SJSA1 (cell line): ENCODE measurements around the gene GDPD2. TPM values are rescaled to one million over a fixed set of nuclear protein-coding genes. Genes with fewer than 3 reads are reported as not detected.
"Not testable (repeated sequence)": the region's sequence is repeated elsewhere in the genome, so short reads cannot be mapped to it uniquely, and the experiment has no call there.

ENCODE experiments used
- DNase-seq, 2 experiments: peaks; one replicate each; pipeline ENCODE4 v3.0.0-alpha.2; 2015 to 2020; ENCODE audit warnings: low spot score in 2 of 2, low read depth in 1 of 2
- H3K27ac ChIP-seq: fragments of 250-450 bp; sonication (Bioruptor Pico); 2 replicates; pipeline ENCODE4 v1.5.1; 2020; ENCODE audit warnings: mild to moderate bottlenecking, moderate library complexity
- H3K27me3 ChIP-seq: fragments of 250-450 bp; sonication (Bioruptor Pico); replicated peaks from 2 replicates; pipeline ENCODE4 v1.5.1; 2020; ENCODE audit warnings: mild to moderate bottlenecking, moderate library complexity
- H3K36me3 ChIP-seq: fragments of 250-450 bp; sonication (Bioruptor Pico); 2 replicates; pipeline ENCODE4 v1.5.1; 2020; ENCODE audit warnings: mild to moderate bottlenecking
- H3K4me1 ChIP-seq: fragments of 250-450 bp; sonication (Bioruptor Pico); replicated peaks from 2 replicates; pipeline ENCODE4 v1.6.1; 2021; ENCODE audit warnings: mild to moderate bottlenecking
- H3K4me3 ChIP-seq: fragments of 250-450 bp; sonication (Bioruptor Pico); 2 replicates; pipeline ENCODE4 v1.5.1; 2020; ENCODE audit warnings: mild to moderate bottlenecking
- H3K9me3 ChIP-seq: fragments of 250-450 bp; sonication (Bioruptor Pico); replicated peaks from 2 replicates; pipeline ENCODE4 v1.5.1; 2020; ENCODE audit warnings: mild to moderate bottlenecking
- total RNA-seq: library from RNA; depleted of rRNA; stranded (reverse); fragments of >200 nt; shearing (Covaris generic); gene quantifications from 2 replicates; pipeline ENCODE4 v1.2.3, GENCODE V29; 2014; rRNA removed

Gene GDPD2, protein sequence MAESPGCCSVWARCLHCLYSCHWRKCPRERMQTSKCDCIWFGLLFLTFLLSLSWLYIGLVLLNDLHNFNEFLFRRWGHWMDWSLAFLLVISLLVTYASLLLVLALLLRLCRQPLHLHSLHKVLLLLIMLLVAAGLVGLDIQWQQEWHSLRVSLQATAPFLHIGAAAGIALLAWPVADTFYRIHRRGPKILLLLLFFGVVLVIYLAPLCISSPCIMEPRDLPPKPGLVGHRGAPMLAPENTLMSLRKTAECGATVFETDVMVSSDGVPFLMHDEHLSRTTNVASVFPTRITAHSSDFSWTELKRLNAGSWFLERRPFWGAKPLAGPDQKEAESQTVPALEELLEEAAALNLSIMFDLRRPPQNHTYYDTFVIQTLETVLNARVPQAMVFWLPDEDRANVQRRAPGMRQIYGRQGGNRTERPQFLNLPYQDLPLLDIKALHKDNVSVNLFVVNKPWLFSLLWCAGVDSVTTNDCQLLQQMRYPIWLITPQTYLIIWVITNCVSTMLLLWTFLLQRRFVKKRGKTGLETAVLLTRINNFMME
- total RNA-seq, result 0.05 TPM in 1 of 2 replicates, not detected in the other

GRCh38 chrX:70422851-70423341, at the start of gene GDPD2:
Gene GDPD2 (plus strand): TSS chrX:70423314. CDS start chrX:70424985, 1,671 bp downstream.
- Histone ChIP-seq H3K27ac (no peak within 1 kb of the TSS), H3K27me3 (no peaks in the 10 kb centered on the region), H3K36me3 (peaks cover 15% of the 10 kb centered on the region), H3K9me3 (no peaks in the 10 kb centered on the region), H3K4me1 (no peaks in the 10 kb centered on the region), H3K4me3 (no peak within 1 kb of the TSS)
- DNase-seq, result peak in 1 of 2 experiments; percentile 2

DNA sequence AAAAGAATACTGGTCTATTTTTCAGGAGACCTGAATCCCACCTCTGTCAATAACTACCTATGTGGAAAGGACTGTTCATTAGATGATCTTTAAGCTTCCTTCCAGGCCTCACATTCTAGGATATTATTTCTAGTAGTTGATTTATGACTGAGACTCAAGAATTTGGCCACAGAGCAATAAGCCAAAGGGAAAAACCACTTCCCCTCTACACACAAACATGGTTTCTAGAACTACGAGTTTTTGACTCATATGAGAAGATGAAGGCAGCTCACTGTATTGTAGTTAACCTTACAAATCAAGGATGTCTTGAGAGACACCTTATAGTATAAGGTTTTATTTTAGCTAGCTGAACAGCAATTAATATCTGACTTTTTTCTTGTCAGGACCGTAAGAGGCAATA, 36.9 kb upstream of the GDPD2 start:
- DNase-seq, result no peak
- peaks cover 31% of the 10 kb centered on the region for H3K36me3 ChIP-seq

GRCh38 chrX:70398899-70399298, 24.2 kb upstream of the GDPD2 start:
- Histone ChIP-seq H3K4me1 (no peaks in the 10 kb centered on the region), H3K36me3 (peaks cover 37% of the 10 kb centered on the region), H3K9me3 (no peaks in the 10 kb centered on the region), H3K27ac (no peak overlapping the region), H3K27me3 (no peaks in the 10 kb centered on the region), H3K4me3 (no peak overlapping the region)
- DNase-seq, result no peak

More for the DNA sequence above, 36.9 kb upstream of the GDPD2 start:
- Histone ChIP-seq H3K9me3 (no peaks in the 10 kb centered on the region), H3K27me3 (no peaks in the 10 kb centered on the region), H3K4me3 (no peak overlapping the region), H3K27ac (no peak overlapping the region), H3K4me1 (no peaks in the 10 kb centered on the region)

DNA sequence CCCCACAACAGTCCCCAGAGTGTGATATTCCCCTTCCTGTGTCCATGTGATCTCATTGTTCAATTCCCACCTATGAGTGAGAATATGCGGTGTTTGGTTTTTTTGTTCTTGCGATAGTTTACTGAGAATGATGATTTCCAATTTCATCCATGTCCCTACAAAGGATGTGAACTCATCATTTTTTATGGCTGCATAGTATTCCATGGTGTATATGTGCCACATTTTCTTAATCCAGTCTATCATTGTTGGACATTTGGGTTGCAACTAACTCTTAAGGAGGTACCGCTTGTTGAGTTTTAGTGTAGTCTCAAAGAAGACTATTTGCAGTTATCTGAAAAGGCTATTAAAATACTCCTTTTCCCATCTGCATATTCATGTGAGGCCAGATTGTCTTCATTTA, 22.9 kb upstream of the GDPD2 start:
- peaks cover 50% of the 10 kb centered on the region for H3K36me3 ChIP-seq
- not testable (repeated sequence) for H3K4me1 ChIP-seq, H3K9me3 ChIP-seq, DNase-seq, H3K27me3 ChIP-seq, H3K27ac ChIP-seq, H3K4me3 ChIP-seq

DNA sequence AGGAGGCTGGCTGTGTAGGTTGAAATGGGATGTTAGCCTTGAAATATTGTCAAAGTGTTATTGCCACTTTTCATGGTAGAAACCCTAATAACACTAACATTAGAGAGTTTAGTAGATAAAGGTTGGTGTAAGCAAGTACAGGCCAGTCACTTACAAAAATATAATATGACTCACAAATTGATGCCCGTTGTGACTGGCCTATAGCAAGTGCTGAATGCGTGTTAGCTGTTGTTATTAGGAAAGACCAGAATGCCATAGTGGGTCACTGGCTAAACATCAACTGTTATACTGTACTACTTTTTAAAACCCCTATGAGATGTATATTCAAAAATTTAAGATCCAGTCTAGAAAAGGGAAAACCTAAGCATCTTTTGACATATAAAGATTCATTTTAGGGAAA, 20.4 kb upstream of the GDPD2 start:
- H3K27ac ChIP-seq, result no peak overlapping the region

DNA sequence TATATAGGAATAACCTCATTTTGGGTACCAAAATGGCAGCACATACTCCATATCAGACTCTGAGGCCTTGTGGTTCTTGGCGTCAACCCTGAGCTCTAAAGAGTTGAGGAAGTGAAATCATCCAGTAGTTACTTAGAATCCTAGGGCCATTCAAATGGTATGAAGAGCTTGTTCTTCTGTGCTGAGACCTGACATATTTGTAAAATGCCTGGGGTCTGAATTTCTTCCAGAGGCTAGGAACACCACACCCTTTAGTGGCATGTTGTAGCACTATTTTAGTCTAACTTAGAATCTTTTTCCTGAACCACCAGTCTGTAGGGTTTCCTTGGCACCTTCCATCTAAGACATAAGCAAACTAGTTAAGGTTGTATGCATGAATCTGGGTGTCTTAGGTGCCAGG, 18.1 kb upstream of the GDPD2 start:
- H3K36me3 ChIP-seq, result peaks cover 59% of the 10 kb centered on the region
- H3K27me3 ChIP-seq, result no peaks in the 10 kb centered on the region
- no peaks in the 10 kb centered on the region for H3K9me3 ChIP-seq
- DNase-seq, result no peak
- no peak overlapping the region for H3K27ac ChIP-seq
- no peaks in the 10 kb centered on the region for H3K4me1 ChIP-seq
- no peak overlapping the region for H3K4me3 ChIP-seq

More for the DNA sequence above, 20.4 kb upstream of the GDPD2 start:
- Histone ChIP-seq H3K27me3 (no peaks in the 10 kb centered on the region), H3K9me3 (no peaks in the 10 kb centered on the region), H3K36me3 (peaks cover 52% of the 10 kb centered on the region), H3K4me1 (no peaks in the 10 kb centered on the region), H3K4me3 (no peak overlapping the region)
- no peak for DNase-seq

DNA sequence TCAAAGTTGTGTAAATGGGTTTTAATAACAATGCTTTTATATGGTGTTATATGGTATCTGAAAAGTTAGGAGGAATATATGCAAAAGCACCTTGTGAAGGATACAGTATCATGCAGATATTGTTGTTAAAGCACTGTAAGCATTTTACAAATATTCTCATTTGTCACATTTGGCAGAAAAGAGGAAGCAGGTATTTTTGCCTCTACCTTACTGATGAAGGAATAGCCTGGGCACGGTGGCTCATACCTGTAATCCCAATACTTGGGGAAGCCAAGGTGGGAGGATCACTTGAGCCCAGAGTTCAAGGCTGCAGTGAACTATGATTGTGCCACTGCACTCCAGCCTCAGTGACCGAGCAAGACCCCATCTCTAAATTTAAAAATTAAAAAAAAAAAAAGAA, 12.2 kb upstream of the GDPD2 start:
- no peaks in the 10 kb centered on the region for H3K4me1 ChIP-seq
- H3K27me3 ChIP-seq, result no peaks in the 10 kb centered on the region
- H3K4me3 ChIP-seq, result no peak overlapping the region
- no peak for DNase-seq
- no peaks in the 10 kb centered on the region for H3K9me3 ChIP-seq
- no peak overlapping the region for H3K27ac ChIP-seq
- peaks cover 20% of the 10 kb centered on the region for H3K36me3 ChIP-seq

- no peaks in the 10 kb centered on the region for H3K4me1 ChIP-seq
- no peak for DNase-seq
- no peaks in the 10 kb centered on the region for H3K9me3 ChIP-seq
These were observed 11.6 kb upstream of the GDPD2 start for GRCh38 chrX:70411475-70411874.

DNA sequence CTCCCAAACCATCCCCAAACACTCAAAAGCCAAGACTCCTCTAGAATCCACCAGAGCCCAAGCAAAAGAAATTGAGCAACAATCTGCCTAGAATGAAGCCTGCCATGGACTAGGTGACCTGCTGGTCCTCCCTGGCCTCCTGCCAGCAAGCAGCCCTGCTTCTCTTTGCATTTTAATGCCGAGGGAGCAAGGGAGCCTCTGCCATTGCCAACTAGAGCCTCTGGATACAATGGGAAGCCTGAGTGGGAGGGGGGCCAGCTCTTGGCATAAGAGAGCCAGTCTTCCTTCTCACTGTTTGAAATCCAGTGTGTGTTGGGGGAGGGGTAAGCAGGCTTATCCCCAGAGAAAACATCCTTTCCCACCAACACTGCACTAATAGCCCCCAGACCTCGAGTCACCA, 1.5 kb upstream of the GDPD2 start:
- no peak for DNase-seq
- Histone ChIP-seq H3K27me3 (no peaks in the 10 kb centered on the region), H3K9me3 (no peaks in the 10 kb centered on the region), H3K4me1 (no peaks in the 10 kb centered on the region), H3K27ac (no peak overlapping the region), H3K4me3 (no peak overlapping the region), H3K36me3 (peaks cover 21% of the 10 kb centered on the region)

More at GRCh38 chrX:70411475-70411874, 11.6 kb upstream of the GDPD2 start:
- peaks cover 16% of the 10 kb centered on the region for H3K36me3 ChIP-seq
- no peak overlapping the region for H3K27ac ChIP-seq
- no peaks in the 10 kb centered on the region for H3K27me3 ChIP-seq
- H3K4me3 ChIP-seq, result no peak overlapping the region

- DNase-seq, result no peak
- Histone ChIP-seq H3K36me3 (peaks cover 7% of the 10 kb centered on the region; the same call in 1 of the 2 replicates), H3K27ac (no peak overlapping the region), H3K9me3 (no peaks in the 10 kb centered on the region), H3K4me1 (no peaks in the 10 kb centered on the region), H3K27me3 (no peaks in the 10 kb centered on the region), H3K4me3 (no peak overlapping the region)
These were observed 992 bp downstream of the GDPD2 start for GRCh38 chrX:70423936-70424675.

DNA sequence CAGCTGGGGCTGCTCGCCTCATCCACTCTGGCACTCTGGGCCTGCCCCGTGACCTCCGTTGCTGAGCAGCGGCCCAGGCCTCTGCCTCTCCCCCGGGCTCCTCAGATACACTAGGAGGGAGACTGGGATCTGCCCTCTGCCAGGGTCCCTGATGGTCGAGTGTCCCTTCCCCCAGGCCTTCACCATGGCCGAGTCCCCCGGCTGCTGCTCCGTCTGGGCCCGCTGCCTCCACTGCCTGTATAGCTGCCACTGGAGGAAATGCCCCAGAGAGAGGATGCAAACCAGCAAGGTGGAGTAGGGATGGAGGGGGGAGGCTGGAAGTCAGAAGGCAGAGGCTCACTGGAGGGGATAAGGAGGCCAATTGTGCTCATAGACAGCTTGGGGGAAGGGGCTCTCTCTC, 1.7 kb downstream of the GDPD2 start:
- Histone ChIP-seq H3K4me3 (no peak overlapping the region), H3K36me3 (peaks cover under 1% of the 10 kb centered on the region; the same call in 1 of the 2 replicates), H3K27me3 (no peaks in the 10 kb centered on the region), H3K4me1 (no peaks in the 10 kb centered on the region), H3K27ac (no peak overlapping the region), H3K9me3 (no peaks in the 10 kb centered on the region)
- no peak for DNase-seq

- no peaks in the 10 kb centered on the region for H3K27me3 ChIP-seq
- H3K36me3 ChIP-seq, result no peaks in the 10 kb centered on the region
- no peak overlapping the region for H3K4me3 ChIP-seq
- H3K4me1 ChIP-seq, result no peaks in the 10 kb centered on the region
- H3K9me3 ChIP-seq, result no peaks in the 10 kb centered on the region
- no peak overlapping the region for H3K27ac ChIP-seq
- DNase-seq, result no peak
These were observed 3.5 kb downstream of the GDPD2 start for GRCh38 chrX:70426286-70427278.

DNA sequence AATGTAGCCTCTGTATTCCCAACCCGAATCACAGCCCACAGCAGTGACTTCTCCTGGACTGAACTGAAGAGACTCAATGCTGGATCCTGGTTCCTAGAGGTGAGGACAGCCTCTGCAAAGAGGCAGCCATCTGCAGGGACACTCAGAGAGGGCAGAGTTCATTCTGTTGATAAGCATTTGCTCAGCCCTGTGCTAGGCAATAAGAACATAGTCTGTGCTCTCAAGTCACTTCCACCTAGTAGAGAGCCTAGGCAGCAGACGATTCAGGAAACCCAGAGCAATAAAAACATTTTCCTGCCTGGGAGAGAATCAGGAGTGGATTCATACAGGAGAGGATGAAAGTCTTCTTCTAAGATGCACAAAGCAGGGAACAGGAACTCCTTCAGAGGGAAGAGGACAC, 4.3 kb downstream of the GDPD2 start:
- no peaks in the 10 kb centered on the region for H3K4me1 ChIP-seq
- H3K9me3 ChIP-seq, result no peaks in the 10 kb centered on the region
- H3K4me3 ChIP-seq, result no peak overlapping the region
- no peak overlapping the region for H3K27ac ChIP-seq
- no peaks in the 10 kb centered on the region for H3K27me3 ChIP-seq
- no peaks in the 10 kb centered on the region for H3K36me3 ChIP-seq
- DNase-seq, result no peak
